MCF 10A (cell line): ENCODE measurements around the gene GPRIN1. TPM values are rescaled to one million over a fixed set of nuclear protein-coding genes. Genes with fewer than 3 reads are reported as not detected.

Experiments used
- BruUV-seq: library from RNA; stranded (reverse); fragments of 400-500 nt; replicated peaks from 2 replicates; lab custom pipeline; 2021; lab: Mats Ljungman, UMichigan
- CTCF ChIA-PET: fragments of 300-600 bp; sonication (Branson Sonifier 250); formaldehyde crosslinking; extraction: SDS; loops from one replicate; lab custom pipeline; 2021; ENCODE audit warnings: antibody characterized with exemption, inconsistent platforms; lab: Yijun Ruan, JAX
- POLR2A ChIA-PET: fragments of 300-600, 350-650 bp; sonication (Branson Sonifier 250); formaldehyde crosslinking; extraction: SDS; loops from one replicate; lab custom pipeline; 2020; ENCODE audit warnings: antibody characterized with exemption, inconsistent platforms; lab: Yijun Ruan, JAX
- DNase-seq: peaks from one replicate; pipeline ENCODE4 v3.0.0-alpha.2; 2018; ENCODE audit not compliant: unreplicated experiment
- H3K27ac Mint-ChIP-seq: one replicate; pipeline ENCODE4 v1.8.0; 2022; ENCODE audit warnings: mild to moderate bottlenecking, low read depth, mixed read lengths; ENCODE audit not compliant: unreplicated experiment
- H3K27me3 Mint-ChIP-seq: one replicate; pipeline ENCODE4 v1.8.0; 2022; ENCODE audit warnings: mixed read lengths; ENCODE audit not compliant: insufficient read depth, unreplicated experiment
- H3K36me3 Mint-ChIP-seq: one replicate; pipeline ENCODE4 v1.8.0; 2022; ENCODE audit warnings: mild to moderate bottlenecking, moderate library complexity, mixed read lengths; ENCODE audit not compliant: insufficient read depth, unreplicated experiment
- H3K4me1 Mint-ChIP-seq: one replicate; pipeline ENCODE4 v1.8.0; 2022; ENCODE audit warnings: mixed read lengths; ENCODE audit not compliant: insufficient read depth, unreplicated experiment
- H3K4me3 Mint-ChIP-seq: one replicate; pipeline ENCODE4 v1.8.0; 2022; ENCODE audit warnings: mild to moderate bottlenecking, moderate library complexity, mixed read lengths; ENCODE audit not compliant: unreplicated experiment
- H3K9me3 Mint-ChIP-seq: one replicate; pipeline ENCODE4 v1.8.0; 2022; ENCODE audit warnings: mixed read lengths; ENCODE audit not compliant: unreplicated experiment
- intact Hi-C: fragments of 100-400 bp; cut with micrococcal nuclease; formaldehyde crosslinking; loops from 2 replicates; pipeline ENCODE4 v1.14.1; 2022
- total RNA-seq: library from RNA; stranded (reverse); gene quantifications from 2 replicates; pipeline ENCODE4 v1.2.3, GENCODE V29; 2022
- TF ChIP-seq, protein P1 (sequence below): fragments of 200-600 bp; IDR thresholded peaks from one replicate; pipeline ENCODE4 v1.8.0; 2022; ENCODE audit warnings: antibody characterized with exemption, mild to moderate bottlenecking; ENCODE audit not compliant: unreplicated experiment

The GPRIN1 gene
- total RNA-seq, 1 experiment from 2014 or later: 3.0 TPM

DNA sequence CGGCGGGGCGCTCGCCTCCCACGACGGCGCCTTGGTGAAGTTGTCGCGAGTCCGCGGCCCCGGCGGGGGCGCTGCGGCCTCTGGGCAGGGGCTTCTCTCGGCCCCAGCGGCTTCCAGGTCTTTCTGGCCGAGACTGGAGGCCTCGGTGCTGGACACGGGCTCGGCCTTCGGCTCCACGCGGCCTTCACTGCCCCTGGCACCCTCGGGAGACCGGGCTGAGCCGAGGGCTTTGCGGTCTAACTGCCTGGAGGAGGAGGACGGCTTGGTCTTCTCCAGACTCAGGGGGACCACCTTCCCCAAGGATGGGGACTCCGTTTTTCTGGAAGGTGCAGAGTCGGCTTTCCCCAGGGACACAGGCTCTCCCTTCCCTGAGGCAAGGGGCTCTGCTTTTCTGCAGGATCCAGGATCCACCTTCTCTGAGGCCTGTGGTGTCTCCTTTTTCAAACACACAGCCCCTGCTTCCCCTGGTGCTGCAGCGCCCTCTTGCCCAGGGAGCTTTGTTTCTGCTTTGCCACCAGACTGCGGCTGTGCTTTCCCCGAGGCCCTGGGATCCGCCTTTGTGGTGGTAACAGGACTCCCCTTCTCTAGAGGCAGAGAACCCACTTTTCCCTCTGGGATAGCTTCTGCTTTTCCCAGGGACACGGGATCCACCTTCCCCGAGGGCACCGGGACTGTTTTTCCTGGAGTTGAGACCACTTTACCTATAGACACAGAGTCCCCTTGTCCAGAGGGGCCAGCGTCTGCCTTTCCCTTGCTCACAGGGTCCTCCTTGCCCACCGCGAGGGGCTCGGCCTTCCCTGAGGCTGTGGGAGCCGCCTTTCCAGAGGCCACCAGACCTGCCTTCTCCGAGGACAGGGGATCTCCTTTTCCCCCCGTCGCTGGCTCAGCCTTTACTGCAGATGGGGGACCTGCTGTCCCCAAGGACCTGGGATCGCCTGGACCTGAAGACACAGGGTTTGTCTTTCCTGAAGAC, 12.3 kb downstream of the GPRIN1 start:
- ChIA-PET CTCF (interaction anchor here (1.1 kb wide), 1 partner anchor 61 kb away, joined by 5 read pairs; no protein-coding TSS in a partner anchor), POLR2A (no interaction called here)
- DNase-seq: no peak
- H3K9me3 Mint-ChIP-seq: no peaks in the 10 kb centered on the region
- intact Hi-C loops: no loop called here
- no TSS peak for BruUV-seq
- no peaks in the 10 kb centered on the region for H3K36me3 Mint-ChIP-seq
- H3K27me3 Mint-ChIP-seq: no peaks in the 10 kb centered on the region
- TF ChIP-seq, protein P1, sequence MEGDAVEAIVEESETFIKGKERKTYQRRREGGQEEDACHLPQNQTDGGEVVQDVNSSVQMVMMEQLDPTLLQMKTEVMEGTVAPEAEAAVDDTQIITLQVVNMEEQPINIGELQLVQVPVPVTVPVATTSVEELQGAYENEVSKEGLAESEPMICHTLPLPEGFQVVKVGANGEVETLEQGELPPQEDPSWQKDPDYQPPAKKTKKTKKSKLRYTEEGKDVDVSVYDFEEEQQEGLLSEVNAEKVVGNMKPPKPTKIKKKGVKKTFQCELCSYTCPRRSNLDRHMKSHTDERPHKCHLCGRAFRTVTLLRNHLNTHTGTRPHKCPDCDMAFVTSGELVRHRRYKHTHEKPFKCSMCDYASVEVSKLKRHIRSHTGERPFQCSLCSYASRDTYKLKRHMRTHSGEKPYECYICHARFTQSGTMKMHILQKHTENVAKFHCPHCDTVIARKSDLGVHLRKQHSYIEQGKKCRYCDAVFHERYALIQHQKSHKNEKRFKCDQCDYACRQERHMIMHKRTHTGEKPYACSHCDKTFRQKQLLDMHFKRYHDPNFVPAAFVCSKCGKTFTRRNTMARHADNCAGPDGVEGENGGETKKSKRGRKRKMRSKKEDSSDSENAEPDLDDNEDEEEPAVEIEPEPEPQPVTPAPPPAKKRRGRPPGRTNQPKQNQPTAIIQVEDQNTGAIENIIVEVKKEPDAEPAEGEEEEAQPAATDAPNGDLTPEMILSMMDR: no peak
- H3K4me3 Mint-ChIP-seq: no peak overlapping the region
- peaks cover 7% of the 10 kb centered on the region for H3K4me1 Mint-ChIP-seq
- H3K27ac Mint-ChIP-seq: no peak overlapping the region

DNA sequence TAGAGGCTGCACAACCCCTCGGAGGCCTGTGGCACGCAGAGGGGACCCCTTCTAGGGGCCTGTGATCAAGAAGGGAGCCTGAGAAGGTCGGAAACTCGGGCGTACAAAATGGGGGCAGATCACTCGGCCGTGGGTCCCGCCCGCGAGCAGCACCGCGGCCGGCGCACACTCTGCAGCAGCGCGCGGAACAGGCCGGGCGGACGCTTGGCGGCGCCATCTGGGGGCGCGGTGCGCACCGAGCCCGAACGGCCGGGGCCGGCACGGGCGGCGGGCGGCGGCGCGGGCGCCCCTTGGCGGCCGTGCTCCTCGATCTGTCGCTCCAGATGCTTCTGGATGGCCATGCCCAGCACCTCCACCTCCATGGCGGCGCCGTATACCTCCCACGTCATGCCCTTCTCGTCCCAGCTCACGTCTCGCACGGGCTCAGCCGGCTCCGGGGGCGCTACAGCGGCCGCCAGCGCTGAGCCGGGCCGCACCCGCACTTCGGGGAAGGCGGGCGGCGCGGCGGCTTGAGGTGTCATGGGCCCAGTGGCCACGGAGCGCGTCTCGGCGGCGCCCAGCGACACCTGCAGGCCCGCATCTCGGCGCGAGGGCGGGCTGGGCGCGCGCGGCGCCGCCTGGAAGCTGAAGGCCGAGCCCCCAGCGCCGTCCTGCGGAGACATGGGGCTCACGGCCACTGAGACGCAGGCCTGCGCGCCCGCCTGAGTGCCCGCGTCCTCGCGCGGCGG, 13.1 kb downstream of the GPRIN1 start:
- DNase-seq: no peak
- Mint-ChIP-seq H3K27me3 (no peaks in the 10 kb centered on the region), H3K27ac (no peak overlapping the region), H3K9me3 (no peaks in the 10 kb centered on the region), H3K36me3 (no peaks in the 10 kb centered on the region), H3K4me1 (peaks cover 7% of the 10 kb centered on the region), H3K4me3 (no peak overlapping the region)
- ChIA-PET POLR2A (no interaction called here), CTCF (interaction anchor here (1.3 kb wide), 1 partner anchor 23 kb away, joined by 3 read pairs; no protein-coding TSS in a partner anchor)
- intact Hi-C loops: no loop called here
- TF ChIP-seq, protein P1: no peak
- BruUV-seq: no TSS peak

DNA sequence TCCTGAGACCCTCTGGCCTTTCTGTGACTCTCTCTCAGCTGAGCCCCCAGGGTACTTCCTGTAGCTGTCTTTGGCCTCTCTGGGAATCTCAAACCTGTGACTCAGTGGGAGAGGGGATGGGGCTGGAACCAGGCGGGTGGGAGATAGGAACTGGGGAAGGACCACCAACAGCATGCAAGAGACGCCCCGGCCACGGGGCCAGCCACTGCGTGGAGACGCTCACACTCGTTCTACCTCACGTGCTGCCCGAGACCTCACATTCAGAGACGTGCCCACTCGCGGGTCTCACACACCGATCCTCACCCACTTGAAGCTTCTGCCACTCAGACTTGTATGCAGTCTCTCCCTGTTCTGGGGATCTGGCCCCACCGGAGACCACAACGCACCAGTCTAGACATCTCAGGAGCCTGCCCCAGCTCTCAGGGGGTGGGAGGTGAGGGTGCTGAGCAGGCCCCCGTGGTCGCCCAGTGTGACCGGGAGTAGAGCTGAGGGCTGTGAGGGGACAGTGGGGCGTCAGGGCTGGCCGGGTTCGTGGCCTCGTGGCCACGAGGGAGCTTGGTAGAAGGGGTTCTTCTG, 13.8 kb downstream of the GPRIN1 start:
- Mint-ChIP-seq H3K27me3 (no peaks in the 10 kb centered on the region), H3K36me3 (no peaks in the 10 kb centered on the region), H3K9me3 (no peaks in the 10 kb centered on the region), H3K4me1 (peaks cover 7% of the 10 kb centered on the region), H3K27ac (no peak overlapping the region), H3K4me3 (no peak overlapping the region)
- CTCF ChIA-PET: interaction anchor here (0.6 to 1.3 kb wide), 5 partner anchors 10 to 1356 kb away, joined by 3 to 4 read pairs (median 3); partner anchors contain the start of gene FAF2
- no TSS peak for BruUV-seq
- TF ChIP-seq, protein P1: no peak
- no peak for DNase-seq
- intact Hi-C loops: no loop called here
- POLR2A ChIA-PET: interaction anchor here (0.5 to 0.8 kb wide), 2 partner anchors 169 to 180 kb away, joined by 4 to 6 read pairs; partner anchors contain the start of gene CLTB
